ENCODE measurements around the gene SPARC.

Gene SPARC

GRCh38 chr5:151657114-151657513 lies 29.6 kb downstream of the SPARC start:
- no peak for DNase-seq

- no peak for DNase-seq
Measured at GRCh38 chr5:151656311-151656710, 30.4 kb downstream of the SPARC start.

GRCh38 chr5:151651997-151652645 lies 34.6 kb downstream of the SPARC start:
- DNase-seq, result peak; percentile 68 to 81

GRCh38 chr5:151648988-151649387 lies 37.7 kb downstream of the SPARC start:
- no peak for DNase-seq

- DNase-seq, result no peak
Measured at GRCh38 chr5:151648089-151648488, 38.6 kb downstream of the SPARC start.

- no peak for DNase-seq
Measured at GRCh38 chr5:151647320-151647861, 39.3 kb downstream of the SPARC start.

GRCh38 chr5:151646334-151646733 lies 40.4 kb downstream of the SPARC start:
- no peak for DNase-seq

GRCh38 chr5:151643388-151643787 lies 43.3 kb downstream of the SPARC start:
- no peak for DNase-seq

- DNase-seq, result no peak
Measured at GRCh38 chr5:151642472-151643140, 44.1 kb downstream of the SPARC start.

- no peak for DNase-seq
Measured at GRCh38 chr5:151638619-151639018, 48.1 kb downstream of the SPARC start.

GRCh38 chr5:151637676-151638075 lies 49.0 kb downstream of the SPARC start:
- no peak for DNase-seq

GRCh38 chr5:151633892-151634291 lies 52.8 kb downstream of the SPARC start:
- no peak for DNase-seq

- no peak for DNase-seq
Measured at GRCh38 chr5:151632941-151633340, 53.8 kb downstream of the SPARC start.

- no peak for DNase-seq
Measured at GRCh38 chr5:151632524-151632923, 54.2 kb downstream of the SPARC start.

- DNase-seq, result no peak
Measured at GRCh38 chr5:151631941-151632340, 54.8 kb downstream of the SPARC start.

- DNase-seq, result no peak
Measured at GRCh38 chr5:151630088-151630487, 56.6 kb downstream of the SPARC start.

- no peak for DNase-seq
Measured at GRCh38 chr5:151628112-151628823, 58.4 kb downstream of the SPARC start.

- DNase-seq, result no peak
Measured at GRCh38 chr5:151627650-151628049, 59.1 kb downstream of the SPARC start.

GRCh38 chr5:151625285-151625684 lies 61.4 kb downstream of the SPARC start:
- no peak for DNase-seq

GRCh38 chr5:151624476-151624875 lies 62.2 kb downstream of the SPARC start:
- DNase-seq, result no peak

GRCh38 chr5:151622367-151623088 lies 64.2 kb downstream of the SPARC start:
- no peak for DNase-seq

GRCh38 chr5:151620461-151620840 lies 66.3 kb downstream of the SPARC start:
- no peak for DNase-seq

GRCh38 chr5:151619812-151620460 lies 66.8 kb downstream of the SPARC start:
- DNase-seq, result no peak

All from SHP77 (cell line).